HG02973 (cell line): ENCODE data around the gene SPATA13.
"Not testable (repeated sequence)": the region's sequence is repeated elsewhere in the genome, so short reads cannot be mapped to it uniquely, and the experiment has no call there.

ENCODE experiments used
- ATAC-seq: cut with Tn5 transposase; IDR thresholded peaks from one replicate; pipeline ENCODE4 v1.9.1; 2021; ENCODE audit warnings: moderate library complexity; ENCODE audit not compliant: unreplicated experiment

The SPATA13 gene

DNA sequence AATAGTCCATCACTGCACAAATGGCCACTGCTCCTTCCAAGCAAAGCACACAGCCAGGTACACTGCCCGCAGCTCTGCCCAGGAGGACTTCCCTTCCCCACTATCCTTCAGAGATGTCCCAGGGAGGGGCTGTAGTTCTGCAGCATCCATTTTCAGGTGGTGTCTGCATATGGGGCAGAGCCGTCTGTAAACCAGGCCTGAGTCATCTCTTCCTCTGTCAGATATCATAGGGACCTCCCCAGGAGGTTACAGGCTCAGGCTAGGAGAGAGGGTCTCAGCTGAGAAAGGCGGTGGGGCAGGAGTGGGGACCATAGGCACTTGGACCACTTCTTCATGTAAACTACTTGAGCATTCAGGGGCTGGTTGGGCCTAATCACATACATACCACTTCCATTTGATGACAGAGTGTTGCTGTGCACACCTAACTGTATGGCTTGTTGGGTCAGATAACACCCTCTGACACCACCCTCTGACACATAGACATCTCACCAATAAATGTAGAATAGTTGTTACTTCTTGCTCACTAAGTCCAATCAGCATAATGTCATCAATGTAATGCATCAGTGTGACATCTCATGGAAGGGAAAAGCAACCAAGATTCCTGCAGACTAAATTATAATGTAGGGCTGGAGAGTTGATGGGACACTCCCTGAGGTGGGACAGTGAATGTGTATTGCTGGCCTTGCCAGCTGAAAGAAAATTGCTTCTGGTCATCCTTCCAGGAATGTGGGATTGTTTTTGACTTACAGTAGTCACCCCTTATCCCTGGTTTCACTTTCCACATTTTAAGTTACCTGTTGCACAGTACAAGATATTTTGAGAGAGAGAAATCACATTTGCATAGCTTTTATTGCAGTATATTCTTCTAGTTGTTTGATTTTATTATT is 189.5 kb downstream of the SPATA13 start:
- not testable (repeated sequence) for ATAC-seq

- no peak for ATAC-seq
Measured at GRCh38 chr13:24351423-24351822, 190.9 kb downstream of the SPATA13 start.

DNA sequence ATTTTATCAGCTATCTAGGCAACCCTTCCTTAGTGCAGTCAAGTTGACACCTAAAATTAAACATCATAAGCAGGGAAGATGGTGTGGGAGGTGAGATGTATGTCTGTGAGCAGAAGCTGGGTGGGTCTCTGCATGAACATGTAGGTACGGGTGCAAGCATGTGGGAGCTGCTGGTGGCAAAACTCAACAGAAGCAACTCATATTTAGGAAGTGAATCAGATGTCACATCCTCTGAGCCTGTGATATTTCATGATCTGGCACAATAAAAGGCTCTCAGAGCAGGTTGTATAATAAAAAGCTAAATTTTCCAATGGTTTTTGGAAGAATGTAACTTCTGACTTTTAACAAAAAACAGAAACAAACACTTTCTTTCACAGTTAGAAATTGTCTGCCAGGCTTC is 193.2 kb downstream of the SPATA13 start:
- ATAC-seq, result no peak

- no peak for ATAC-seq
Measured at GRCh38 chr13:24355103-24355502, 194.6 kb downstream of the SPATA13 start.

GRCh38 chr13:24356270-24356669 is 195.8 kb downstream of the SPATA13 start:
- ATAC-seq, result no peak
